HuH-7.5 (cell line): ENCODE measurements around the gene DUS4L.

ENCODE experiments used
- DNase-seq: peaks from one replicate; pipeline ENCODE4 v3.0.0; 2011; ENCODE audit warnings: low spot score

DUS4L gene

DNA sequence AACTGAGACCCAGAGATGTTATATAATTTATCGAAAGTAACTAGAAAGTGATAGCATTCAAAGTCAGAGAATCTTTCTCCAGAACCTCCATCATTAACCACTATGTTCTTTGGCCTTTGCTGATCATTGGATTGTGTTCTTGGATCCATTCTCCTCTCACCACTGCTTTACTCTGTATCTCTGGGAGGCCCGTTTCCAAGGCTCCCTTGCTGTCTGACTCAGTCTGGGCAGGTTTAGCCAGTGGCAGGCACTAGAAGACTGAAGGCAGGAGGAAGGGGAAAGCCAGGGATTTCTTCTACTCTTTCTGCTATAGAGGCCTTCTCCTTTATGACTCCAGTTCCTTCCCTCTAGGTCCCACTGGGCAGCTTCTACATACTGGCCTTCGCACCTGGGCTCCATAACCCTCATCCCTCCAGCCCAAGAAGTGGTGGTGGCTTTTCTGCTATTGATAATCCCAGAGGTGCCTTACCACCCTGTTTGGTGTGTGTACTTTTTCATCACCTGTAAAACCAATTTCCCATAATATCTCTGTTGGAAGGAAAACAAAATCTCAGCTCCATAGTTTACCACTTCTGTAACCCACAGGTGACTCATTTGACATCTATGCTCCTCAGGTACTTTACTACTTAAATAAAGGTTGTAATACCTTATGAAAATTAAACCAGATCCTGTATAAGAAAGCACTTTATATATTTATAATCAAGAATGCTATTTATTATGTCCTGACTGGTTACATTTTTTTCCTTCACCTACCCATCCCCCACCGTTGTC is 52.3 kb downstream of the DUS4L start:
- DNase-seq: no peak

DNA sequence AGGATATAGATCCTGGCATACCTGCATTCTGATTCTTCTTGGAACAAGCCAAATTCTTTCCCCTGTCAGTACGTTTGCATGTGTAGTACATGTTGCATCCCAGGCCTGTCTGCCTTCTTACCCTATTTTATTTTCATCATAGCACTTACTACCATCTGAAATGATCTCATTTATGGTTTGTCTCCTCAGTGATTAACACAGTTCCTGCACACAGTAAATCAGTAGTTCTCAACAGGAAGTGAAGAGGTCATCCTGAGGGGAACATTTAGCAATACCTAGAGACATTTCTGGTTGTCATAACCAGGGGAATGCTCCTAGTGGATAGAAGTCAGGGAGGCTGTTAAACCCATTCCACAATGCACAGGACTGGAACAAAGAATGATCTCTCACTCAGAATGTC is 58.7 kb downstream of the DUS4L start:
- no peak for DNase-seq

DNA sequence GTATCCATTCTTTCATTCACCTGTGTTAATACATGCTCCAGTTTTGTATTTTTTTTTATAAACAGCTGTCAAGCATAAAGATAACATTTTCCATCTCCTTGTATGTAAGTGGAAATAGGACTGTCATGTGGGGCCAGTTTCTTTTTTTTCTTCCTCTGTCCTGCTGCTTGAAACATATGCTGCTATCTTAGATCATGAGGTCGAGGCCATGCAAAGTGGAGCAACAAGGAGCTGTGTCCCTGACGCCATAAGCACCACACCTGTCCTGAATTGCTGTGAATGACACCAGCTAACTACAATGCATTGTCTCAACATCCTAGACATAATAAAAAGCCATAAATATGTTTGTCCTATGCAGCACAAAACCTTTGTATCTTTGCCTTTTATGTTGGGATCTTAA is 59.1 kb downstream of the DUS4L start:
- DNase-seq: no peak

DNA sequence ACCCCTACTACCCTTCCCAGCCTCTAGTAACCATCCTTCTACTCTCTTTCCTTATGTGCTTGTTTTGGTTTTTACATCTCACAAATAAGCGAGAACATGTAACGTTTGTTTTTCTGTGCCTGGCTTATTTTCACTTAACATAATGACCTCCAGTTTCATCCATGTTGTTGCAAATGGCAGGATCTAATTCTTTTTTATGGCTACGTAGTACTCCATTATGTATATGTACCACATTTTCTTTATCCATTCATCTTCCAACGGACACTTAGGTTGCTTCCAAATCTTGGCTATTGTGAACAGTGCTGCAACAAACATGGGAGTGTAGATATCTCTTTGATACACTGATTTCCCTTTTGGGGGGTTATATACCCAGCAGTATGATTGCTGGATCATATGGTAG is 63.2 kb downstream of the DUS4L start:
- no peak for DNase-seq
